Measurements from ENCODE around the gene LAMA1.
"Not testable (repeated sequence)": the region's sequence is repeated elsewhere in the genome, so short reads cannot be mapped to it uniquely, and the experiment has no call there.

Gene LAMA1

DNA sequence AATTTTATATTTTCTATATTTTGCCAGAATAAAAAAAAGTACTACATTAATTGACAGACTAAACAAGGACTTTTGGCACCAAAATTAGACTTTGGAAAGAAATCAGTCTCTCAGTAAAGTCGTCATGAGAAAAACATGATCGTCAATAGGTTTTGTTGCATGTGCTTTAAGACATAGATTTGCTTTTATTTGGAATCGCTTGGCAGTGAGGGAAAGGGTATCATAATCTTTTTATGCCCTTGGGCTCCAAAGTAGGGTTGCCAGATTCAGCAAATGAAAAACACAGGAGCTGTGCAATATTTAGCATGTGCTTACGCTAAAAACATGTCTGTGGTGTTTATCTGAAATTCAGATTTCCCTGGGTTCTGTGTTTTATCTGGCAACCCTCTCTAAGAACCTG, 177.6 kb downstream of the LAMA1 start:
- Histone ChIP-seq H4K8ac (ENCODE audit: low read length) (no peak overlapping the region), H3K27ac (ENCODE audit: low read length, poor library complexity, severe bottlenecking) (no peak overlapping the region), H2BK15ac (ENCODE audit: low read depth, poor library complexity, severe bottlenecking) (no peak overlapping the region), H3K4me1 (ENCODE audit: control insufficient read depth, insufficient read depth, low read depth, low read length) (no peaks in the 10 kb centered on the region), H3K27me3 (ENCODE audit: control insufficient read depth in 1 of 2, insufficient read depth in 1 of 2, low read length in 2 of 2) (peaks cover 0 to 3% of the 10 kb centered on the region in 2 experiments), H2AK5ac (ENCODE audit: low read length, severe bottlenecking) (no peak overlapping the region), H3K4ac (ENCODE audit: low read depth in 1 of 2, low read length in 2 of 2) (no peak overlapping the region), H3K4me2 (ENCODE audit: low read length, poor library complexity, severe bottlenecking) (no peak overlapping the region), H3K36me3 (ENCODE audit: control insufficient read depth in 1 of 2, insufficient read depth in 2 of 2, low read depth in 1 of 2, low read length in 2 of 2) (peaks cover 0 to 25% of the 10 kb centered on the region in 2 experiments), H3K9ac (ENCODE audit: low read length) (no peak overlapping the region), H2AFZ (ENCODE audit: low read depth, low read length) (no peak overlapping the region), H2BK120ac (ENCODE audit: low read depth, low read length) (no peak overlapping the region), H3K9me3 (ENCODE audit: control insufficient read depth, low read length) (no peaks in the 10 kb centered on the region), H3K23ac (ENCODE audit: low read length in 2 of 2) (no peak overlapping the region), H3K79me1 (replicated peaks; ENCODE audit: low read length, poor library complexity, severe bottlenecking) (no peaks in the 10 kb centered on the region), H2BK12ac (ENCODE audit: low read length in 2 of 2) (no peak overlapping the region), H4K91ac (ENCODE audit: low read length) (no peak overlapping the region), H3K18ac (ENCODE audit: low read depth in 1 of 2, low read length in 2 of 2) (no peak overlapping the region), H2BK5ac (ENCODE audit: low read depth, low read length, poor library complexity, severe bottlenecking) (no peak overlapping the region), H3K4me3 (ENCODE audit: insufficient read depth in 1 of 2, low read depth in 1 of 2, low read length in 2 of 2) (no peak overlapping the region), H3K14ac (ENCODE audit: low read length in 2 of 2) (no peak overlapping the region)
- 93% methylated on average over 4 of the region's 4 CpGs for WGBS
- DNase-seq: no peak

DNA sequence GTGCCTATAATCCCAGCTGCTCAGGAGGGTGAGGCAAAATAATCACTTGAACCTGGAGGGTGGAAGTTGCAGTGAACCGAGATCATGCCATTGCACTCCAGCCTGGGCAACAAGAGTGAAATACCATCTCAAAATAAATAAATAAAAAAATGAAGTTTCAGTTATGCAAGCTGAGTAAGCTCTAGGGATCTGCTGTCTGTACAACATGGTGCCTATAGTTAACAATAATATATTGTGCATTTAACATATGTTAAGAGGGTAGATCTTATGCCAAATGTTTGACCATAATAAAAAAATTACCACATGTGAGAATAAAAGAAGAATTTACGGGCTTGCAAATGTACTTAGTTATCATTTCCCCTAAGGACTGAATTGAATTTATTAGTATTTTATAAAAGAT, 179.2 kb downstream of the LAMA1 start:
- no CpG with 5 or more reads among the region's 2 CpGs for WGBS

DNA sequence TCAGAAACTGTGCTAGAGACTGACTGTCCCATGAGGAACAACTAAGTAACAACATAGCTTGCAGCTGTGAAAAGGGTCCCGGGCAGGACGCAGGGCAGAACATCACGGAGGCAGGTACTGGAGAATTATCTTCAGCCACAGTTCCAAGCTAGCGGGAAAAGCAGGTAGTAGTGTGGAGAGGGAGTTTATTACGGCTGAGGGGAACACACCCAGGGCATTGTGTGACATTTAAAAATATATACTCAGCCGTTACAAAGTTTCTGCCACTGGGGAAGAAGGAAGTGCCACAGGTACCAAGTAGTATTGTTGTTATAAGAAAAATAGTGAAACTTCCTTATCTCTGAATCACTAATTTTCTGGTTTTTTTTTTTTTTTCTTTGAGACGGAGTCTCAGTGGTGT, 179.6 kb downstream of the LAMA1 start:
- no peak overlapping the region for H2BK5ac ChIP-seq (ENCODE audit: low read depth, low read length, poor library complexity, severe bottlenecking)
- no peak overlapping the region for H2AK5ac ChIP-seq (ENCODE audit: low read length, severe bottlenecking)
- no peak overlapping the region for H2BK15ac ChIP-seq (ENCODE audit: low read depth, poor library complexity, severe bottlenecking)
- no peak overlapping the region for H3K14ac ChIP-seq (ENCODE audit: low read length in 2 of 2)
- no peak overlapping the region for H4K91ac ChIP-seq (ENCODE audit: low read length)
- H4K8ac ChIP-seq (ENCODE audit: low read length): no peak overlapping the region
- H3K4ac ChIP-seq (ENCODE audit: low read depth in 1 of 2, low read length in 2 of 2): no peak overlapping the region
- no peak overlapping the region for H3K18ac ChIP-seq (ENCODE audit: low read depth in 1 of 2, low read length in 2 of 2)
- H3K4me3 ChIP-seq (ENCODE audit: insufficient read depth in 1 of 2, low read depth in 1 of 2, low read length in 2 of 2): no peak overlapping the region
- no peak overlapping the region for H3K9ac ChIP-seq (ENCODE audit: low read length)
- no peak overlapping the region for H3K23ac ChIP-seq (ENCODE audit: low read length in 2 of 2)
- no peak for DNase-seq
- no peaks in the 10 kb centered on the region for H3K9me3 ChIP-seq (ENCODE audit: control insufficient read depth, low read length)
- H3K79me1 ChIP-seq (replicated peaks; ENCODE audit: low read length, poor library complexity, severe bottlenecking): no peaks in the 10 kb centered on the region
- no peak overlapping the region for H2AFZ ChIP-seq (ENCODE audit: low read depth, low read length)
- H2BK12ac ChIP-seq (ENCODE audit: low read length in 2 of 2): no peak overlapping the region
- no peak overlapping the region for H2BK120ac ChIP-seq (ENCODE audit: low read depth, low read length)
- H3K27ac ChIP-seq (ENCODE audit: low read length, poor library complexity, severe bottlenecking): no peak overlapping the region
- WGBS: 85% methylated on average over 5 of the region's 7 CpGs
- H3K4me1 ChIP-seq (ENCODE audit: control insufficient read depth, insufficient read depth, low read depth, low read length): no peaks in the 10 kb centered on the region
- peaks cover 0 to 3% of the 10 kb centered on the region in 2 experiments for H3K27me3 ChIP-seq (ENCODE audit: control insufficient read depth in 1 of 2, insufficient read depth in 1 of 2, low read length in 2 of 2)
- H3K36me3 ChIP-seq (ENCODE audit: control insufficient read depth in 1 of 2, insufficient read depth in 2 of 2, low read depth in 1 of 2, low read length in 2 of 2): peaks cover 0 to 19% of the 10 kb centered on the region in 2 experiments
- no peak overlapping the region for H3K4me2 ChIP-seq (ENCODE audit: low read length, poor library complexity, severe bottlenecking)

More for the DNA sequence above, 179.2 kb downstream of the LAMA1 start:
- not testable (repeated sequence) for H3K4me1 ChIP-seq (ENCODE audit: control insufficient read depth, insufficient read depth, low read depth, low read length); H2BK12ac ChIP-seq (ENCODE audit: low read length in 2 of 2); H4K91ac ChIP-seq (ENCODE audit: low read length); H2BK15ac ChIP-seq (ENCODE audit: low read depth, poor library complexity, severe bottlenecking); H2BK5ac ChIP-seq (ENCODE audit: low read depth, low read length, poor library complexity, severe bottlenecking); H3K23ac ChIP-seq (ENCODE audit: low read length in 2 of 2); H3K79me1 ChIP-seq (replicated peaks; ENCODE audit: low read length, poor library complexity, severe bottlenecking); H3K9ac ChIP-seq (ENCODE audit: low read length); H3K18ac ChIP-seq (ENCODE audit: low read depth in 1 of 2, low read length in 2 of 2); H2AK5ac ChIP-seq (ENCODE audit: low read length, severe bottlenecking); H3K4ac ChIP-seq (ENCODE audit: low read depth in 1 of 2, low read length in 2 of 2); DNase-seq; H3K9me3 ChIP-seq (ENCODE audit: control insufficient read depth, low read length); H3K4me3 ChIP-seq (ENCODE audit: insufficient read depth in 1 of 2, low read depth in 1 of 2, low read length in 2 of 2); H3K14ac ChIP-seq (ENCODE audit: low read length in 2 of 2); H2AFZ ChIP-seq (ENCODE audit: low read depth, low read length); H3K4me2 ChIP-seq (ENCODE audit: low read length, poor library complexity, severe bottlenecking); H4K8ac ChIP-seq (ENCODE audit: low read length); H3K27ac ChIP-seq (ENCODE audit: low read length, poor library complexity, severe bottlenecking); H2BK120ac ChIP-seq (ENCODE audit: low read depth, low read length); H3K27me3 ChIP-seq (ENCODE audit: control insufficient read depth in 1 of 2, insufficient read depth in 1 of 2, low read length in 2 of 2)
- peaks cover 0 to 22% of the 10 kb centered on the region in 2 experiments for H3K36me3 ChIP-seq (ENCODE audit: control insufficient read depth in 1 of 2, insufficient read depth in 2 of 2, low read depth in 1 of 2, low read length in 2 of 2)

GRCh38 chr18:6934859-6935258, 182.7 kb downstream of the LAMA1 start:
- Histone ChIP-seq H3K23ac (ENCODE audit: low read length in 2 of 2) (no peak overlapping the region), H3K9me3 (ENCODE audit: control insufficient read depth, low read length) (no peaks in the 10 kb centered on the region), H3K18ac (ENCODE audit: low read depth in 1 of 2, low read length in 2 of 2) (no peak overlapping the region), H2BK120ac (ENCODE audit: low read depth, low read length) (no peak overlapping the region), H3K79me1 (replicated peaks; ENCODE audit: low read length, poor library complexity, severe bottlenecking) (no peaks in the 10 kb centered on the region), H2BK12ac (ENCODE audit: low read length in 2 of 2) (no peak overlapping the region), H3K4me3 (ENCODE audit: insufficient read depth in 1 of 2, low read depth in 1 of 2, low read length in 2 of 2) (no peak overlapping the region), H3K9ac (ENCODE audit: low read length) (no peak overlapping the region), H3K4me1 (ENCODE audit: control insufficient read depth, insufficient read depth, low read depth, low read length) (peaks cover under 1% of the 10 kb centered on the region), H3K14ac (ENCODE audit: low read length in 2 of 2) (no peak overlapping the region), H4K8ac (ENCODE audit: low read length) (no peak overlapping the region), H2BK15ac (ENCODE audit: low read depth, poor library complexity, severe bottlenecking) (no peak overlapping the region), H3K27ac (ENCODE audit: low read length, poor library complexity, severe bottlenecking) (no peak overlapping the region), H2AFZ (ENCODE audit: low read depth, low read length) (no peak overlapping the region), H2BK5ac (ENCODE audit: low read depth, low read length, poor library complexity, severe bottlenecking) (no peak overlapping the region), H2AK5ac (ENCODE audit: low read length, severe bottlenecking) (no peak overlapping the region), H3K36me3 (ENCODE audit: control insufficient read depth in 1 of 2, insufficient read depth in 2 of 2, low read depth in 1 of 2, low read length in 2 of 2) (no peaks in the 10 kb centered on the region), H4K91ac (ENCODE audit: low read length) (no peak overlapping the region), H3K27me3 (ENCODE audit: control insufficient read depth in 1 of 2, insufficient read depth in 1 of 2, low read length in 2 of 2) (no peaks in the 10 kb centered on the region), H3K4me2 (ENCODE audit: low read length, poor library complexity, severe bottlenecking) (no peak overlapping the region), H3K4ac (ENCODE audit: low read depth in 1 of 2, low read length in 2 of 2) (no peak overlapping the region)
- no peak for DNase-seq
- no CpG with 5 or more reads among the region's 1 CpG for WGBS

Measured in mesenchymal stem cell (in vitro differentiated cells and primary cell).